ENCODE data around the gene FRAT1. TPM values are rescaled to one million over a fixed set of nuclear protein-coding genes. Genes with fewer than 3 reads are reported as not detected.

FRAT1 gene
- total and polyA plus RNA-seq, 2 of the 13 experiments (the other 11 are each of a cell fraction or from before 2014, with no cell fraction given), result 1.7 to 2.3 TPM

DNA sequence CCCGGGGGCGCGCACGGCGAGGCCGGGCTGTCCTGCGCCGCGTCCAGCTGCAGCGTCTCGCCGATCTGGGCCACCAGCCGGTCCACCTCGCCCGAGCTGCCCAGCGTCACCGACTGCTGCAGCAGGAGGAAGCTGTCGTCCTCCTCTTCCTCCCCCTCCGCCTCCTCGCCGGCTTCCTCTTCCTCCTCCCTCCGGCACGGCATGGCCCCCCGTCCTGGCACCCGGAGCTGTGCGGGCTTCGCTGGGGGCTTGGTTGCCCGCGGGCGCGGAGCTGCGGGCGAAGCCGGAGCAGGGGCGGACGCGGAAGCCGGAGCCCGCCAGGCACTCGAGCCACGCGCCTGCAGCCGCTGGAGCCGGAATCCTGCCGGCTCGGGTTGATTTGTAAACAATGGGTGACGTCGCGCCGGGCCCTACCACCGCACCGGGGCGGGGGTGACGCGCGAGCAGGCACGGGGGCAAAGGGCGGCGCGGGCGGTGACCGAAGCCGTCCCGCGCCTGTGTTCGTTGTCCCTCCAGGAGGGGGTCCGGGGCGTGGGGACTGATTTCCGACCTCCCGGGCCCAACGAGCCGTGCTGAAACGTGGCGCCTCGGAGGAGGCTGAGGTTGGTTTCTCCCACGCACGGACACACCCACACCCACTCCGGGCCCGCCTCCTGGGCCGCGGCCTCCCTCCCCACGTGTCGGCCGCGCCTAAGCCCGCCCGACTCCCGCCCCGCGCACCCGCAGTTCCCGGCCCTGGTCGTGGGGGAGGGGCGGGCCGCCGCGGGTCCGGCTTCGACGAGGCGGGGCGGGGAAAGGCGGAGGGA is 15.5 kb downstream of the FRAT1 start, which contains the start of gene FRAT2 (continued):
- TF ChIP-seq SATB2 (CRISPR knock-in tag; IDR thresholded peaks at IDR 0.05) (no peak; the same call in 1 of the 2 replicates), CREM (IDR thresholded peaks at IDR 0.05) (peak; percentile 46; the same call in 1 of the 2 replicates), CREM (CRISPR knock-in tag; IDR thresholded peaks at IDR 0.05) (no peak; the same call in 1 of the 2 replicates), NRL (CRISPR knock-in tag; IDR thresholded peaks at IDR 0.05; ENCODE audit: borderline replicate concordance) (0 out of 2 replicates have a peak, but pooled peaks have one; percentile 33), JUNB (CRISPR knock-in tag; IDR thresholded peaks at IDR 0.05; ENCODE audit: borderline replicate concordance) (no peak), HNRNPK (IDR thresholded peaks at IDR 0.05; ENCODE audit: low read depth, low read length, poor library complexity, severe bottlenecking) (peak; percentile 70), ZSCAN31 (CRISPR knock-in tag; IDR thresholded peaks at IDR 0.05; ENCODE audit: low read depth) (peak; percentile 78), ZNF839 (CRISPR knock-in tag; IDR thresholded peaks at IDR 0.05; ENCODE audit: borderline replicate concordance) (0 out of 2 replicates have a peak, but pooled peaks have one; percentile 44), IRX3 (CRISPR knock-in tag; IDR thresholded peaks at IDR 0.05; ENCODE audit: borderline replicate concordance, low read depth) (peak; percentile 63; the same call in 1 of the 2 replicates), ZKSCAN5 (CRISPR knock-in tag; IDR thresholded peaks at IDR 0.05) (no peak), FOSL2 (CRISPR knock-in tag; IDR thresholded peaks at IDR 0.05) (no peak), NR2F6 (IDR thresholded peaks at IDR 0.05) (no peak), NR2F6 (CRISPR knock-in tag; IDR thresholded peaks at IDR 0.05) (peak; percentile 40; the same call in 1 of the 2 replicates), BCL6 (CRISPR knock-in tag; IDR thresholded peaks at IDR 0.05) (peak; percentile 49; the same call in 1 of the 2 replicates), KAT2B (IDR thresholded peaks at IDR 0.05; ENCODE audit: borderline replicate concordance, low read depth, low read length) (no peak), ZFP90 (CRISPR knock-in tag; IDR thresholded peaks at IDR 0.05; ENCODE audit: borderline replicate concordance) (peak; percentile 50; the same call in 1 of the 2 replicates), ZSCAN9 (CRISPR knock-in tag; IDR thresholded peaks at IDR 0.05; ENCODE audit: borderline replicate concordance) (peak; percentile 66; the same call in 1 of the 2 replicates)
- TF ChIP-seq, protein P1, sequence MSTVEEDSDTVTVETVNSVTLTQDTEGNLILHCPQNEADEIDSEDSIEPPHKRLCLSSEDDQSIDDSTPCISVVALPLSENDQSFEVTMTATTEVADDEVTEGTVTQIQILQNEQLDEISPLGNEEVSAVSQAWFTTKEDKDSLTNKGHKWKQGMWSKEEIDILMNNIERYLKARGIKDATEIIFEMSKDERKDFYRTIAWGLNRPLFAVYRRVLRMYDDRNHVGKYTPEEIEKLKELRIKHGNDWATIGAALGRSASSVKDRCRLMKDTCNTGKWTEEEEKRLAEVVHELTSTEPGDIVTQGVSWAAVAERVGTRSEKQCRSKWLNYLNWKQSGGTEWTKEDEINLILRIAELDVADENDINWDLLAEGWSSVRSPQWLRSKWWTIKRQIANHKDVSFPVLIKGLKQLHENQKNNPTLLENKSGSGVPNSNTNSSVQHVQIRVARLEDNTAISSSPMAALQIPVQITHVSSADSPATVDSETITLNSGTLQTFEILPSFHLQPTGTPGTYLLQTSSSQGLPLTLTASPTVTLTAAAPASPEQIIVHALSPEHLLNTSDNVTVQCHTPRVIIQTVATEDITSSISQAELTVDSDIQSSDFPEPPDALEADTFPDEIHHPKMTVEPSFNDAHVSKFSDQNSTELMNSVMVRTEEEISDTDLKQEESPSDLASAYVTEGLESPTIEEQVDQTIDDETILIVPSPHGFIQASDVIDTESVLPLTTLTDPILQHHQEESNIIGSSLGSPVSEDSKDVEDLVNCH (CRISPR knock-in tag; IDR thresholded peaks at IDR 0.05), result no peak
- TF ChIP-seq, protein P2, sequence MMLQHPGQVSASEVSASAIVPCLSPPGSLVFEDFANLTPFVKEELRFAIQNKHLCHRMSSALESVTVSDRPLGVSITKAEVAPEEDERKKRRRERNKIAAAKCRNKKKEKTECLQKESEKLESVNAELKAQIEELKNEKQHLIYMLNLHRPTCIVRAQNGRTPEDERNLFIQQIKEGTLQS (CRISPR knock-in tag; IDR thresholded peaks at IDR 0.05), result no peak
- TF ChIP-seq, protein P3, sequence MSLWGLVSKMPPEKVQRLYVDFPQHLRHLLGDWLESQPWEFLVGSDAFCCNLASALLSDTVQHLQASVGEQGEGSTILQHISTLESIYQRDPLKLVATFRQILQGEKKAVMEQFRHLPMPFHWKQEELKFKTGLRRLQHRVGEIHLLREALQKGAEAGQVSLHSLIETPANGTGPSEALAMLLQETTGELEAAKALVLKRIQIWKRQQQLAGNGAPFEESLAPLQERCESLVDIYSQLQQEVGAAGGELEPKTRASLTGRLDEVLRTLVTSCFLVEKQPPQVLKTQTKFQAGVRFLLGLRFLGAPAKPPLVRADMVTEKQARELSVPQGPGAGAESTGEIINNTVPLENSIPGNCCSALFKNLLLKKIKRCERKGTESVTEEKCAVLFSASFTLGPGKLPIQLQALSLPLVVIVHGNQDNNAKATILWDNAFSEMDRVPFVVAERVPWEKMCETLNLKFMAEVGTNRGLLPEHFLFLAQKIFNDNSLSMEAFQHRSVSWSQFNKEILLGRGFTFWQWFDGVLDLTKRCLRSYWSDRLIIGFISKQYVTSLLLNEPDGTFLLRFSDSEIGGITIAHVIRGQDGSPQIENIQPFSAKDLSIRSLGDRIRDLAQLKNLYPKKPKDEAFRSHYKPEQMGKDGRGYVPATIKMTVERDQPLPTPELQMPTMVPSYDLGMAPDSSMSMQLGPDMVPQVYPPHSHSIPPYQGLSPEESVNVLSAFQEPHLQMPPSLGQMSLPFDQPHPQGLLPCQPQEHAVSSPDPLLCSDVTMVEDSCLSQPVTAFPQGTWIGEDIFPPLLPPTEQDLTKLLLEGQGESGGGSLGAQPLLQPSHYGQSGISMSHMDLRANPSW (CRISPR knock-in tag; IDR thresholded peaks at IDR 0.05; ENCODE audit: borderline replicate concordance), result no peak
- TF ChIP-seq, protein P4, sequence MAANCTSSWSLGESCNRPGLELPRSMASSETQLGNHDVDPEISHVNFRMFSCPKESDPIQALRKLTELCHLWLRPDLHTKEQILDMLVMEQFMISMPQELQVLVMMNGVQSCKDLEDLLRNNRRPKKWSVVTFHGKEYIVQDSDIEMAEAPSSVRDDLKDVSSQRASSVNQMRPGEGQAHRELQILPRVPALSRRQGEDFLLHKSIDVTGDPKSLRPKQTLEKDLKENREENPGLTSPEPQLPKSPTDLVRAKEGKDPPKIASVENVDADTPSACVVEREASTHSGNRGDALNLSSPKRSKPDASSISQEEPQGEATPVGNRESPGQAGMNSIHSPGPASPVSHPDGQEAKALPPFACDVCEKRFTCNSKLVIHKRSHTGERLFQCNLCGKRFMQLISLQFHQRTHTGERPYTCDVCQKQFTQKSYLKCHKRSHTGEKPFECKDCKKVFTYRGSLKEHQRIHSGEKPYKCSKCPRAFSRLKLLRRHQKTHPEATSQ (CRISPR knock-in tag; IDR thresholded peaks at IDR 0.05; ENCODE audit: borderline replicate concordance), result peak; percentile 69; the same call in 1 of the 2 replicates
- TF ChIP-seq, protein P5, sequence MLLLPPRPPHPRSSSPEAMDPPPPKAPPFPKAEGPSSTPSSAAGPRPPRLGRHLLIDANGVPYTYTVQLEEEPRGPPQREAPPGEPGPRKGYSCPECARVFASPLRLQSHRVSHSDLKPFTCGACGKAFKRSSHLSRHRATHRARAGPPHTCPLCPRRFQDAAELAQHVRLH (CRISPR knock-in tag; IDR thresholded peaks at IDR 0.05; ENCODE audit: borderline replicate concordance, low read depth), result peak; percentile 75; the same call in 1 of the 2 replicates

Measured in HepG2 (cell line).